SKM-1 (cell line): ENCODE data around the gene BOK.

Source experiments
- DNase-seq: peaks from one replicate; lab custom pipeline; 2025; ENCODE audit not compliant: unreplicated experiment; lab: John Stamatoyannopoulos, UW

BOK gene

DNA sequence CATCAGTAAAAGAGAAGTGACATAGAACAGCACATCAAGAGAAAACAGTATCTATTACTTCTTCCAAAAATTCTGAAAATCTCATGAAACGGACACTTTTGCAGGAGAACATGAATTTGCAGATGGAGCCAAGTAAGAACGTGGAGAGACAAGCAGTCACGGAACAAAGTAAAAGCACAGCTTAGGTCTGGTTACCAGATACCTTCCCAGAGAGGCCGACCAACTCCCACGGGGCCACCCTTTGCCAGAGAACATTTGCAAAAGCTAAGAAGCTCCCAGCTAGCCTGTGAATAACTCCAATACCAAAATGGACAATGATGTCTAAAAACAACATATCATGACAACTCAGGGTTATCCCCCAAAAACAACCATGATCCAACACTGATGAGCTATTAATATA, 39.5 kb downstream of the BOK start:
- DNase-seq = no peak

DNA sequence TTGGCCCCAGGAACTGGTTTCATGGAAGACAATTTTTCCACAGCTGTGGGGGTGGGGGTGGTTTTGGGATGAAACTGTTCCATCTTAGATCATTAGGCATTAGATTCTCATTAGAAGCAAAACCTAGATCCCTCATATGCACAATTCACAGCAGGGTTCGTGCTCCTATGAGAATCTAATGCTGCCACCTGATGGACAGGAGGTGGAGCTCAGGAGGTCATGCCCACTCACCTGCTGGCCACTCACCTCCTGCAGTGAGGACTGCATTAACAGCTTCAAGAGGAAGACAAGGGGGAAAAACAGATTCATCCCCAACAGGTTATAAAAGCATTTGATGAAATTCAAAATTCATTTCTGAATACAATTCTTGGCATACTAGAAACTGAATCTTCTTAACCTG, 39.9 kb downstream of the BOK start:
- DNase-seq = no peak

- no peak for DNase-seq
Observed at GRCh38 chr2:241599615-241600014, 41.1 kb downstream of the BOK start.

- DNase-seq = no peak
Observed at GRCh38 chr2:241601841-241602240, 43.3 kb downstream of the BOK start.

GRCh38 chr2:241602720-241603119, 44.2 kb downstream of the BOK start:
- DNase-seq = no peak

DNA sequence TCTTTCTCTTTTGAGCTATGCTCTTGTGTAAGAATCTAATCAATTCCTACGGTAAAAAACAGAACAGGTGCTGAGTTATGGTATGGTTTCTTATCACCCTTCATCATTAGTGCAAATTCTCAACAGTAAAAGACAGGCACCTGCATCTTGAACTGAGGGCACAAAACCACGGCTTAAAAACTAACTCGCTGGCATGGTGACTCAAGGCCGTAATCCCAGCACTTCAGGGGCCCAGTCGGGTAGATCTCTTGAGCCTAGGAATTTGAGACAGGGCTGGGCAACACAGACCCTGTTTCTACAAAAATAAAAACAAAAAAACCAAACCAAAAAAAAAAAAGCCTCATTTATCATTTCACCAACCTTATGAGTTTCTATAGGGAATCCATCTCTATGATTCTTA, 45.1 kb downstream of the BOK start:
- DNase-seq = no peak

DNA sequence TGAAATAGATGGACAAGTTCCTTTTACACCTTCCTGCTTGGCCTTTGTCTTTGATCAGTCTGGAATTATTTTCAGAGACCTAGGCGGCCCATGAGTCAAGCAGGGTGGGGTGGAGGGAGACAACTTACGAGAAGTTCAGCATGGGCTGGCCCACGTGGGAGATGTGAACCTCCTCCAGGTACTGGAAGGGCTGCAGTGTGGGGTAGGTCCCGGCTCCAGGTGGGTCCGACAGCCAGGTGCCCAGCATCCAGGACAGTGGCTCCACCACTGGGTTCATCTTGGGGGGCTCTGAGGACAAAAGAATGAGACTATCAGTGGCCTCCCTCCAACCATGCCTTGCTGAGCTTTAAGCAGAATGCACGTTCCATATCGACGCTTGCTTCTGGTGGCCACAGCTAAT, 47.6 kb downstream of the BOK start:
- no peak for DNase-seq

GRCh38 chr2:241607162-241607885, 48.8 kb downstream of the BOK start:
- no peak for DNase-seq

DNA sequence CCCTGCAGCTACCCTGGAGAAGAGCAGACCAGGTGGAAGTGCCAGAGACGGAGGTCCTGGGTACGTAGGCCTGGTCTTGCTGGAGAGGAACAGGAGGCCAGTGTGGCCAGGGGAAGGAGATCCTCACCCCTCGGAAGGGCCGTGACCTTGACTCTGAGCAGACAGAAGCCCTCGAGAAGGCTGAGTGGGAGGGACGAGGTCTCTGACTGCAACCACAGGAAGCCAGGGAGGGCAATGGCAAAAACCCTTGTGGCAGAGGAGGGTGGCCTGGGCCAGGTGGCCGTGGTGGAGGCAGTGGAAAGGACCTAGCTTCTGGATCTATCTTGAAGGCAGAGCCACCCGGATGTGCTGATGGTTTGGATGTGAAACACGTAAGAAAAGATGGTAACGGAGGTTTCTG, 50.3 kb downstream of the BOK start:
- no peak for DNase-seq

DNA sequence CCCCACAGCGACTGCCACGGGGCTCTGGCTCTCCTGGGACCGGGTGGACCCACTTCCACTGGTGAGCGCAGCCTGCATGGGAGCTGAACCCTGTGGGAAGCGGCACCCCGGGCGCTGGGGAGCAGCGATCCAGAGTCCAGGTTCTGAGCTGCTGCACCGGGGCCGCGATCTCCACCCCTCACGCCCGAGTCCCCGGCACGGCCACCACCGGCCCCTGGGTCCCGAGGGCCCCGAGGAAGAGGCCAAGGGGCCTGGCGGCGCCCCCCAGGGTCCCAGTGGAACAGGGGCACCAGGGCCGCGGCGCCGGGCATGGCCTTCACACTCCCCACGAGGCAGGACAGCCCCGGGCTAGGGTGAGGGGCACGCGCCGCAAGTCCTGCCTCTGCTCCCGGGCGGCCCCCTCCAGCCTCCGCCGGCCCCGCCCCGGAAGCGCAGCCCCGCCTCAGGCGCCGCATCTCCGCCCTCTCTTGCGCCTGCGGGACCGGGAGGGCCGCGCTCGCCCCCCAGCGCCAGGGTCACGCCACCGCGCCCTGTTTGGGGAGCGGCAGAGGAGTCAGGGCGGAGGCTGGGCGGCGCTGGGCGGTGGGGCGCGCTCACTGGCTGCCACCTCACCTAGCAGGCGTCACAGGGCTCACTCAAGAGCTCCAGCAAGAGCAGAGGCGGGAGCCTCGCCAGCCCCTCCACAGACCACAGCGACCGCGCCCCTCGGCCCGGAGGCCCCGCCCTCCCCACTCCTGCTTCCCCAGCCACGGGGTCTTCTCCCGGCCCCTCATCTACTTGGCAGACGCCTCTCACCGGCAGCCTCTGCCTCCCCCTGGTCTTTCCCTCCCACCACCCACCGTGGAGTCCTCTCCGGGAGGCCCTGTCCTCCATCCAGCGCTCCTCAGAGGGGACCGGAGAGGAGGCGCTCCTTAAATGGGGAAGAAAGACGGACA, 51.6 kb downstream of the BOK start:
- DNase-seq = no peak

GRCh38 chr2:241611062-241611461, 52.5 kb downstream of the BOK start:
- DNase-seq = no peak

- DNase-seq = no peak
Observed at GRCh38 chr2:241612156-241613016, 53.8 kb downstream of the BOK start.

- DNase-seq = no peak
Observed at GRCh38 chr2:241613017-241613780, 54.7 kb downstream of the BOK start.

- no peak for DNase-seq
Observed at GRCh38 chr2:241615041-241615440, 56.5 kb downstream of the BOK start.

GRCh38 chr2:241615522-241616052, 57.0 kb downstream of the BOK start:
- no peak for DNase-seq

GRCh38 chr2:241616168-241617125, 57.9 kb downstream of the BOK start:
- DNase-seq = no peak

GRCh38 chr2:241617431-241618154, 59.0 kb downstream of the BOK start:
- DNase-seq = no peak

DNA sequence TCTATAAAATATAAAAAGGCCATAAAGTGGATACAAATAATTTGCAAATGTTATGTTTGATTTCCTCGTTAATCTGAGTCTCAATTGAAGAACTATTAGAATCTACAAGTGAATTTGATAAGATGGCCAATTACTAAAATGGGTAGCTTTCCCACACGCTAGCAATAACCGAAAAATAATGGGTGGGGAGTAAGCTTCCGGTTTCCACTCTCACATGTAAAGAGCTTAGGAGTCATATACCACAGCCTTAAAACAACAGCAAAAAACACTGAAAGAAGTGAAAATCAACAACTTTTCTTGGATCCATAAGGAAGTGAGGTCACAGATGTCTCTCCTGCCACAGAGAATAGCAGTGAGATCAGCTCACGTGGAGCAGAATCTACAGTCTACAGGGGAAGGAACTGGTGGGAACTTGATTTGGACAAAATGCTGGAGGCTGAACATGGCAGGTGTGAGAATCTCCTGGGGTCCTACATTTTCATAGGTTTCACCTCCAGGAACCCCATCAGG, 59.8 kb downstream of the BOK start:
- no peak for DNase-seq
